ENCODE measurements around the gene LAMC3. TPM values are rescaled to one million over a fixed set of nuclear protein-coding genes. Genes with fewer than 3 reads are reported as not detected.

The LAMC3 gene
- total RNA-seq, 1 experiment from 2014 or later = 0.28 TPM

DNA sequence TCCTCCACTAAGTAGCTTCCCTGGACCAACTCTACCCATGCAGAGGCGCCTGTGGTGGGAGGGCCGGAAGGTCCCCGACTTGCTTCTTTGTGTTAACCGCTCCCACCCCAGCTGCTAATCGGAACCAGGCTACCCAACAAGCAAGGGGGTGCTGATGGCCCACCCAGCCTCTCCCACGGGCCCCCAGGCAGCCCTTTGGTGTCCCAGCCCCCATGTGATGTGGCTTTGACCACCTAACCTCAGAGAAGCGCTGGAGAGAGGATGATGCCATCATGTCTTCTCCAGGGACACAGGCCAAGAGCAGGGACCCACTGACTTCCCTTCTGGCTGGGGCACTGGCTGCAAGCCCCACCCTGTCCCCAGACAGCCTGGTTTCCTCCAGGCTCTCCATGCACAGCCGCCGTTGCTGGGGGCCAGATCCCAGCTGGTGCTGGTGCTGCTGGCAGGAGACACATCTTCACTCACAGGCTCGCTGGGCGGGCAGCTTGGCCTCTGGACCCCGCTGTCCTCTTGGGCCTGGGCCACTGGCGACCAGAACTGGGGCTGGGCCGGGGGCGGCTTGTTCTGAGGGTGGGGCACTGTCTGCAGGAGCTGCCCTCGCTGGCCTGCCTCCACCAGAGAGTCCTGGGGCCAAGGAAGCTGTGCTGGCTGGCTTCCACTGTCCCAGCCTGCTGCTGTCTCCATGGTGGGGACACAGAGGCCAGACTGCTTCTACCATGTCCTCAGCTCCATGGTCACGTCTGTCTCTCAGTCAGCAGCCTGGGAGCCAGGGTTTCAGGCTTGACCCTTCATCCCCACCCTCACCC, 27.8 kb downstream of the LAMC3 start:
- TF ChIP-seq, protein P1, sequence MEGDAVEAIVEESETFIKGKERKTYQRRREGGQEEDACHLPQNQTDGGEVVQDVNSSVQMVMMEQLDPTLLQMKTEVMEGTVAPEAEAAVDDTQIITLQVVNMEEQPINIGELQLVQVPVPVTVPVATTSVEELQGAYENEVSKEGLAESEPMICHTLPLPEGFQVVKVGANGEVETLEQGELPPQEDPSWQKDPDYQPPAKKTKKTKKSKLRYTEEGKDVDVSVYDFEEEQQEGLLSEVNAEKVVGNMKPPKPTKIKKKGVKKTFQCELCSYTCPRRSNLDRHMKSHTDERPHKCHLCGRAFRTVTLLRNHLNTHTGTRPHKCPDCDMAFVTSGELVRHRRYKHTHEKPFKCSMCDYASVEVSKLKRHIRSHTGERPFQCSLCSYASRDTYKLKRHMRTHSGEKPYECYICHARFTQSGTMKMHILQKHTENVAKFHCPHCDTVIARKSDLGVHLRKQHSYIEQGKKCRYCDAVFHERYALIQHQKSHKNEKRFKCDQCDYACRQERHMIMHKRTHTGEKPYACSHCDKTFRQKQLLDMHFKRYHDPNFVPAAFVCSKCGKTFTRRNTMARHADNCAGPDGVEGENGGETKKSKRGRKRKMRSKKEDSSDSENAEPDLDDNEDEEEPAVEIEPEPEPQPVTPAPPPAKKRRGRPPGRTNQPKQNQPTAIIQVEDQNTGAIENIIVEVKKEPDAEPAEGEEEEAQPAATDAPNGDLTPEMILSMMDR (conservative IDR thresholded peaks at IDR 0.05; ENCODE audit: low read depth, low read length) = no peak
- no peak for TF ChIP-seq EZH2 (IDR thresholded peaks at IDR 0.05; ENCODE audit: borderline replicate concordance, low read depth, low read length, poor library complexity, severe bottlenecking)
- no peak for DNase-seq (ENCODE audit: low spot score)
- no peak overlapping the region for H3K4me3 ChIP-seq (ENCODE audit: low read depth, low read length, poor library complexity, severe bottlenecking)
- H3K27ac ChIP-seq (ENCODE audit: low read depth, low read length, poor library complexity, severe bottlenecking) = no peak overlapping the region
- no TSS peak for BruUV-seq (replicated peaks)
- ChIA-PET POLR2A (ENCODE audit: low non-redundant PET) (no interaction called here), CTCF (interaction anchor here (1.5 kb wide), 1 partner anchor 10 kb away, joined by 4 read pairs; no protein-coding TSS in a partner anchor)
- H3K9me3 ChIP-seq (ENCODE audit: low read depth, low read length, poor library complexity, severe bottlenecking) = no peaks in the 10 kb centered on the region
- intact Hi-C loops (cut with micrococcal nuclease; ENCODE audit: unreplicated experiment) = no loop called here
- H3K36me3 ChIP-seq (ENCODE audit: insufficient read depth, low read length, poor library complexity, severe bottlenecking) = no peaks in the 10 kb centered on the region
- H3K27me3 ChIP-seq (replicated peaks; ENCODE audit: insufficient read depth, low read depth, low read length, poor library complexity) = no peaks in the 10 kb centered on the region
- H3K4me1 ChIP-seq (ENCODE audit: insufficient read depth, low read length, poor library complexity, severe bottlenecking) = no peaks in the 10 kb centered on the region

DNA sequence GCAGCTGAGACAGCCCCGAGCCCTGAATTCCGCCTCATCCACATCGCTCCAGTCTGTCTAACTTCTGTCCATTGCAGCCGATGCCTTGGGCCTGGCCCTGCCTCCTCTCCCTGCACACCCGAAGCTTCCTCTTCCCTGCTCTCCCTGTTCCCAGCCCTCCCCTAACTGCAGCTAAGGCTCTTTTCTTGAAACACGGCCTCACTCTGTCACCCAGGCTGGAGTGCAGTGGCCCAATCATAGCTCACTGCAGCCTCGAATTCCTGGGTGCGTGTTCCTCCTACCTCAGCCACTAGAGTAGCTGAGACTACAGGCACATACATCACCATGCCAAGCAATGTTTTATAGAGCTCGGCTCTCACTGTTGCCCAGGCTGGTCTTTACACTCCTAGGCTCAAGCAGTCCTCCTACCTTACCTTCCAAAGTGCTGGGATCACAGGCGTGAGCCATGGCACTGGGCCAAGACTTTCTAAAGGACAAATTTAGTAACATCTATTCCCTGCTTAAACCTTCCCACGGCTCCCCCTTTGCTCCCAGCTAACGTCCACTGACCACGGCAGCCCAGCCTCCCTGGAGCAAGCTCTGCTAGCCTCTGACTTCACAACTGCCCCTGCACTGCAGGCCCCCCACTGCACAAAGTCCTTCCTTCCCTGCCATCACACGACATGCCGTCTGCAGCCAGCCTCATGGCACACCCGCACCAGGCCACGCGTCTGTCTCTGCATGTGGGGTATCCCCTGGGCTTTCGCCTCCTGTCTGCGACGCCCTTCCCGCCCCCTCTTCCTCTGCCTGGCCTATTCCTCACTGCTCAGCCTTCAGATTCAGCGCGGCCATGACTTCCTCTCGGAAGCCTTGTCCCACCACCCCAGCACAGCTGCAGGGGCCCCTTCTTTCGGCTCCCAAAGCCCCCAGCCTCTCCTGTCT, 28.6 kb downstream of the LAMC3 start:
- H3K4me1 ChIP-seq (ENCODE audit: insufficient read depth, low read length, poor library complexity, severe bottlenecking) = no peaks in the 10 kb centered on the region
- DNase-seq (ENCODE audit: low spot score) = no peak
- no peak overlapping the region for H3K4me3 ChIP-seq (ENCODE audit: low read depth, low read length, poor library complexity, severe bottlenecking)
- no peak overlapping the region for H3K27ac ChIP-seq (ENCODE audit: low read depth, low read length, poor library complexity, severe bottlenecking)
- intact Hi-C loops (cut with micrococcal nuclease; ENCODE audit: unreplicated experiment) = no loop called here
- H3K36me3 ChIP-seq (ENCODE audit: insufficient read depth, low read length, poor library complexity, severe bottlenecking) = no peaks in the 10 kb centered on the region
- ChIA-PET POLR2A (ENCODE audit: low non-redundant PET) (no interaction called here), CTCF (interaction anchor here (1.5 kb wide), 1 partner anchor 9 kb away, joined by 4 read pairs; no protein-coding TSS in a partner anchor)
- no peaks in the 10 kb centered on the region for H3K27me3 ChIP-seq (replicated peaks; ENCODE audit: insufficient read depth, low read depth, low read length, poor library complexity)
- BruUV-seq (replicated peaks) = no TSS peak
- TF ChIP-seq, protein P1 (conservative IDR thresholded peaks at IDR 0.05; ENCODE audit: low read depth, low read length) = no peak
- no peak for TF ChIP-seq EZH2 (IDR thresholded peaks at IDR 0.05; ENCODE audit: borderline replicate concordance, low read depth, low read length, poor library complexity, severe bottlenecking)
- H3K9me3 ChIP-seq (ENCODE audit: low read depth, low read length, poor library complexity, severe bottlenecking) = no peaks in the 10 kb centered on the region

DNA sequence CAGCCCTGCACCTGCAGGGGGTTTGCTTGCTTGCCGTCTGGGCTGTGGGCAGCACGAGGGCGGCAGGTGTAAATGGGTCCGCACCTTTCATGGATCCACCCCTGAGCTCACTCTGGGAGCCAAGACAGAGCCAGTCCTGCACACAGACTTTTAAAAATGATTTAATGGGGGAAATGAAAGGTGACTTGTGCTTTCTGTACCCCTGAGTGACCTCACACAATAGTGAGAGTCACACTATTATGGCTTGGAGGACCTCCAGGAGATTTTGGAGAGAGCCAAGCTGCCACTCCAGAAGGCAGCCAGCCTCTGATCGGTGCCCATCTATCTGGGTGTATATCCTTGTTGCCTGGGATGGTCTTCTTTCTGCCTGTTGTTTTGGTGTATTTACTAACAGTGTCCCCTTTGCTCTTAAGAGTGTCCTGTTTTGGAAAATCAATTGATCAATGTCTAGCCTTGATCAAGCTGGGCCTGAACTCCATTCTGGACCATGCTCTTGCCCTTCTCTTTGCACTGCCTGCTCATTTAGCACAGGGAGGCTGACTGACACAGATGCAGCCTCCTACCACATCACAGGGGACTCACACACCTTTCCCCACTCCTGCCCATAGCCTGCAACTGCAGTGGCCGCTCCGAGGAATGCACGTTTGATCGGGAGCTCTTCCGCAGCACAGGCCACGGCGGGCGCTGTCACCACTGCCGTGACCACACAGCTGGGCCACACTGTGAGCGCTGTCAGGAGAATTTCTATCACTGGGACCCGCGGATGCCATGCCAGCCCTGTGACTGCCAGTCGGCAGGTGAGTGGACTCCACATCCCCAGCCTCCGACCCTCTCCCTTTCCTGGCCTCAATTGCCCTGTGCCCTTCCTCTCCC, 29.5 kb downstream of the LAMC3 start:
- intact Hi-C loops (cut with micrococcal nuclease; ENCODE audit: unreplicated experiment) = no loop called here

More for the DNA sequence above, 29.5 kb downstream of the LAMC3 start:
- H3K4me3 ChIP-seq (ENCODE audit: low read depth, low read length, poor library complexity, severe bottlenecking) = no peak overlapping the region
- no peaks in the 10 kb centered on the region for H3K9me3 ChIP-seq (ENCODE audit: low read depth, low read length, poor library complexity, severe bottlenecking)
- no peaks in the 10 kb centered on the region for H3K4me1 ChIP-seq (ENCODE audit: insufficient read depth, low read length, poor library complexity, severe bottlenecking)
- H3K27ac ChIP-seq (ENCODE audit: low read depth, low read length, poor library complexity, severe bottlenecking) = no peak overlapping the region
- POLR2A ChIA-PET (ENCODE audit: low non-redundant PET) = no interaction called here
- no peak for TF ChIP-seq EZH2 (IDR thresholded peaks at IDR 0.05; ENCODE audit: borderline replicate concordance, low read depth, low read length, poor library complexity, severe bottlenecking)
- TF ChIP-seq, protein P1 (conservative IDR thresholded peaks at IDR 0.05; ENCODE audit: low read depth, low read length) = no peak
- no TSS peak for BruUV-seq (replicated peaks)
- CTCF ChIA-PET = no interaction called here
- DNase-seq (ENCODE audit: low spot score) = no peak
- H3K27me3 ChIP-seq (replicated peaks; ENCODE audit: insufficient read depth, low read depth, low read length, poor library complexity) = no peaks in the 10 kb centered on the region
- no peaks in the 10 kb centered on the region for H3K36me3 ChIP-seq (ENCODE audit: insufficient read depth, low read length, poor library complexity, severe bottlenecking)

Data from A673 (cell line).